ENCODE results near the gene TMEM179. TPM values are rescaled to one million over a fixed set of nuclear protein-coding genes. Genes with fewer than 3 reads are reported as not detected.
"Not testable (repeated sequence)": the region's sequence is repeated elsewhere in the genome, so short reads cannot be mapped to it uniquely, and the experiment has no call there.

The TMEM179 gene
- total RNA-seq, 1 experiment from 2014 or later, result not detected

DNA sequence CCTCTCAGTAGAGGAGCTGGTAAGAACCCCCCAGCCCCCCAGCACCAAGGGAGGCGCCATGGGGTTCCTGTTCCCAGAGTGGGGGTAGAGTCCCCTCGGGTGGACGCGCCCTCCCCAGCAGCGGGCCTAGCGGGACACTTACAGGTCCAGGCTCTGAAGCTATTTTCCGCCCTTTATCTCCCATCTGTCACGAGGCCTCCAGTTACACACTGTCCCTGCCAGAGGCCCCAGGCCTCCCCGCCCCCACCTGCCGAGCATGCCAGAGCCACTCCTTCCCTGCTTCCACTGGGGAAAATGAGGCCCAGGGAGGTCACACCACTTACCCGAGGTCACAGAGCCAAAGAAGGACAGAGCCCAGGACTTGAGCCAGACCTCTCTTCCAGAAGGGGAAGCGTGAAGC is 21.9 kb downstream of the TMEM179 start:
- peaks cover 46% of the 10 kb centered on the region for H3K27me3 ChIP-seq (replicated peaks)
- H3K4me1 ChIP-seq (replicated peaks), result no peaks in the 10 kb centered on the region
- H3K36me3 ChIP-seq, result no peaks in the 10 kb centered on the region
- no peak overlapping the region for H3K27ac ChIP-seq
- DNase-seq (ENCODE audit: low read depth in 1 of 2, low spot score in 2 of 2), result no peak
- H3K4me3 ChIP-seq, result no peak overlapping the region
- H3K9me3 ChIP-seq (replicated peaks), result no peaks in the 10 kb centered on the region

DNA sequence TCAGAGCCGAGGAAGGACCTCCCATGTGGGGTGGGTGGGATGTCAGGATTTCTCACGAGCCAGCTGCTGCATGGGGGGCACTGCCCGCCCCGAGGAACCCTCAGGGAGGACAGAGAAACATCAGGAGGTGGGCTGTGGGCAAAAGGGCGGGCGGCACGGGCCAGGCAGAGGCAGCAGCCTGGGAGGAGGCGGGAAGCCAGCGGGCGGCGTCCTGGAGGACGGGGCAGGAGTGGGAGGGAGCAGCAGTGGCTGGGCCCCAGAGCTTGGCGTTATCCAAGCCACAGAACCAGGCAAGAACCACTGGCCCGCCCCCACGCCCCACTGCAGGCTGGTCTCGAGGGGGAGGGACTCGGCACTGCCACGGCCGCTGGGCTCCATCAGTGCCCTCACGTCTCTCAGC is 22.6 kb downstream of the TMEM179 start:
- Histone ChIP-seq H3K27me3 (replicated peaks) (peaks cover 49% of the 10 kb centered on the region), H3K4me1 (replicated peaks) (no peaks in the 10 kb centered on the region), H3K36me3 (no peaks in the 10 kb centered on the region), H3K27ac (no peak overlapping the region), H3K4me3 (no peak overlapping the region), H3K9me3 (replicated peaks) (no peaks in the 10 kb centered on the region)
- no peak for DNase-seq (ENCODE audit: low read depth in 1 of 2, low spot score in 2 of 2)

DNA sequence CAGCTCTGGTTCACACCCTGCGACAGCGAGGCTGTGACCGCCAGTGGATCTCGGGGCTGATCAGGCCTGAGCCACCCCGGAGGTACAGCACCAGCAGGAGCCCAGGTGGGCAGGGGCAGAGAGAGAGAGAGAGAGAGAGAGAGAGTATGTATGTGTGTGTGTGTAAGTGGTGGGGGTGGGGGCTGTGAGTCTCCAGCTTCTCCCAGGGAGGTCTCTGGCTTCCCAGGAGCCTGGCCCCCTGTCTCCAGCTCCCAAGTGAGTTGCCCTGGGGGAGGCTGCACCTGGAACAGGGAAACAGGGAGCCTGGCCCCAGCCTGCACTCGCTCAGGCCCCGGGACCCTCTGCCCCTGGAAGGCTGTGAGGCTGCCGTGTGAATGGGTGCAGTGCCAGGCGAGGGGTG is 23.1 kb downstream of the TMEM179 start:
- H3K27me3 ChIP-seq (replicated peaks), result peaks cover 49% of the 10 kb centered on the region
- no peak overlapping the region for H3K4me3 ChIP-seq
- H3K9me3 ChIP-seq (replicated peaks), result no peaks in the 10 kb centered on the region
- no peaks in the 10 kb centered on the region for H3K4me1 ChIP-seq (replicated peaks)
- H3K36me3 ChIP-seq, result no peaks in the 10 kb centered on the region
- no peak for DNase-seq (ENCODE audit: low read depth in 1 of 2, low spot score in 2 of 2)
- H3K27ac ChIP-seq, result no peak overlapping the region

DNA sequence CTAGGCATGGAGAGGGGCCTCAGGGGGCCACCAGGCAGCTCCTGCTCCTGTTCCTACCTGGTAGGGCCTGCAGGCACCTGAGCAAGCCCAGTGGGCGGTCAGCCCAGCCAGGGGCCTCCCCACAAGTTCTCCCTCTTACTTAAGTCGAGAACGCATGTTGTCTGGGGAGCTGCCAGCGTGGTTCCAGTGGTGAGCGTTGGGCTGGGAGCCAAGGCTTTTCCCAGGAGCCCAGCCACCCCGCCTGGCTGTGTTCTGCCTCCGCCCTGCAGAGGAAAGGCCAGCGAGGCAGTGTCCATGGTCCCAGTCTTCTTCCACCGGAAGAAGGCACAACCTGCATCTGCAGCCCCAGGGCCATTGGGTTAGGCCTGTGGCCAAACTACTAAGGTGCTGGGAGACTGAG is 23.6 kb downstream of the TMEM179 start:
- Histone ChIP-seq H3K27ac (no peak overlapping the region), H3K4me3 (no peak overlapping the region), H3K4me1 (replicated peaks) (no peaks in the 10 kb centered on the region), H3K27me3 (replicated peaks) (peaks cover 49% of the 10 kb centered on the region), H3K9me3 (replicated peaks) (no peaks in the 10 kb centered on the region), H3K36me3 (no peaks in the 10 kb centered on the region)
- DNase-seq (ENCODE audit: low read depth in 1 of 2, low spot score in 2 of 2), result no peak

DNA sequence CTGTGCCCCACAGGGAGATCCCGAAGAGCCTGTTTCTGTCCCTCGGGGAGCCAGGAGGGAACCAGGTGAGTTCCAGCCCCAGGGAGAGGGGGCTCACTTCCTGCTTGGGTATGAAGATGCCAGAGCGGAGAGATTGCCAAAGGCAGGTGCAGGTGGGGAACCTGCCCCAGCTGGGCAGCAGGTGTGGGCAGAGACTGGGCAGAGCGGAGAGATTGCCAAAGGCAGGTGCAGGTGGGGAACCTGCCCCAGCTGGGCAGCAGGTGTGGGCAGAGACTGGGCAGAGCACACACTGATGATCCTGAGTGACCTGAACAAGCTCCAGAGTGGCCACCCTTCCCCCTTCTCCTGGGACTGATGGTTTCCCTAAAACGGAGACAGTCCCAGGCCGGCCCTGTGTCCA is 24.6 kb downstream of the TMEM179 start:
- not testable (repeated sequence) for H3K4me3 ChIP-seq; H3K9me3 ChIP-seq (replicated peaks); H3K4me1 ChIP-seq (replicated peaks); H3K36me3 ChIP-seq; DNase-seq (ENCODE audit: low read depth in 1 of 2, low spot score in 2 of 2); H3K27ac ChIP-seq
- H3K27me3 ChIP-seq (replicated peaks), result peaks cover 49% of the 10 kb centered on the region

DNA sequence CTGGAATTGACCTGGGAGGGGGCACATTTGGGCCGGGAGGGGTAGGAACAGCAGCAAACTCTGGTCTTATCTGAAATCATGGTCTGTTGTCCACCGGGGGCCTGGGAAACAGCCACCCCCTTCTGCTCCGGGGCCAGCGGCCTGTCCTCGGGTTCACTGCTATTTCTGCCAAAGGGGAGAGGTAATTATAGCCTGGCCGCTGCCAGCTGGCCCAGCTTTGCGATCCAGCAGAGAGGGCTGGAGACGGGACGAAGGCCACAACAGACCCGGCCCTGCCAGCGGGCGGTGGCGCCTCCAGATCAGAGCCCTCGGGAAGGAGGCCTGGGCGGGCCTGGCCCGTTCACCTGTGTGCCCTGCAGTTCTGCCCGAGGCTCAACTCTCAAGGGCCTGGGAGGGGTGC is 25.1 kb downstream of the TMEM179 start, which contains the start of gene C14orf180:
C14orf180 (plus strand) TSS at position 258 of the 400 bp plus-strand sequence. CDS start 6,667 bp downstream, outside the sequence.
- Histone ChIP-seq H3K27ac (no peak within 1 kb of the TSS), H3K4me1 (replicated peaks) (no peaks in the 10 kb centered on the region)

DNA sequence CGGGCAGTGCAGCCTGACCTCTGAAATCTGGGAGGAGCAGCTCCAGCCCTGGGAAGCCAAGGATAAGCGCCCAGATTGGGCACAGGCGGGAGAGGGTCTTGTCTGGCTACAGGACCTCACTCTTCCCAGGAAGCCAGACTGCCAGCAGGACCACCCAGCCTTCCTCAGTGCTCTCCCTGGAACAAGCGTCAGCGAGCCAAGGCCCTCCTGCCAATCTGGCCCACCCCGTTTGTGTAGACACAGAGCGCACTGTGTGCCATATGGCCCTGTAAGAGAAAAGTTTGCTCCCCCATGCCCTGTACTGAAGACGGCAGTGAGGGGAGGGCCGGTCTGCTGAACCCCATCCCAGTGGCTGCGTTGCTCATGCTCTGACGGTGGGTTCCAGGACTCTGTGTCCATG is 26.3 kb downstream of the TMEM179 start:
- no peak for DNase-seq (ENCODE audit: low read depth in 1 of 2, low spot score in 2 of 2)
- H3K27ac ChIP-seq, result no peak overlapping the region
- H3K36me3 ChIP-seq, result no peaks in the 10 kb centered on the region
- H3K4me3 ChIP-seq, result no peak overlapping the region
- H3K27me3 ChIP-seq (replicated peaks), result peaks cover 51% of the 10 kb centered on the region
- H3K4me1 ChIP-seq (replicated peaks), result no peaks in the 10 kb centered on the region
- H3K9me3 ChIP-seq (replicated peaks), result no peaks in the 10 kb centered on the region

More for the DNA sequence above, 25.1 kb downstream of the TMEM179 start, which contains the start of gene C14orf180:
- H3K36me3 ChIP-seq, result no peaks in the 10 kb centered on the region
- no peaks in the 10 kb centered on the region for H3K9me3 ChIP-seq (replicated peaks)
- H3K4me3 ChIP-seq, result no peak within 1 kb of the TSS
- DNase-seq (ENCODE audit: low read depth in 1 of 2, low spot score in 2 of 2), result no peak
- peaks cover 52% of the 10 kb centered on the region for H3K27me3 ChIP-seq (replicated peaks)

DNA sequence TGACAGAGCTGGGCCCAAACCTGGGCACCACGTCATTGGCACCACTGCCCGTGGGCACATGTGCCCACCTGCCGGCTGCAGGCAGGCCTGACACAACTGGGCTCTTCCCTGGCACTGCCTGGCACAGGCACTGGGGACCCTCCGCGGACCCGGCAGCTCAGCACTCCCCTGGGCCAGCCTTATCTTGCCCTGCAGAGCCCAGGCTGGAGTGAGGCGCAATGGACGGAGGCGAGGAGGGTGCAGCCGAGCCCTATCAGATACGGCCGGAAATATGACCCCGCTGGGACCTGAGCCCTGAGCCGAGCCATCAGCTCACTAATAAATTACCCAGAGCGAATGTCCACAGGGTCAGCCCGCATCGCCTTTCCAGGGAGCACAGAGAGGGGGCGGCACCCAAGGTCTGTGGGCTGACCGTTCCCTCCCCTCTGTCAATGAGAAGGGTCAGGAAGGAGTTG is 26.7 kb downstream of the TMEM179 start:
- no peak overlapping the region for H3K27ac ChIP-seq
- DNase-seq (ENCODE audit: low read depth in 1 of 2, low spot score in 2 of 2), result no peak
- H3K4me3 ChIP-seq, result no peak overlapping the region
- H3K36me3 ChIP-seq, result no peaks in the 10 kb centered on the region
- H3K27me3 ChIP-seq (replicated peaks), result peaks cover 49% of the 10 kb centered on the region
- H3K4me1 ChIP-seq (replicated peaks), result no peaks in the 10 kb centered on the region
- no peaks in the 10 kb centered on the region for H3K9me3 ChIP-seq (replicated peaks)

DNA sequence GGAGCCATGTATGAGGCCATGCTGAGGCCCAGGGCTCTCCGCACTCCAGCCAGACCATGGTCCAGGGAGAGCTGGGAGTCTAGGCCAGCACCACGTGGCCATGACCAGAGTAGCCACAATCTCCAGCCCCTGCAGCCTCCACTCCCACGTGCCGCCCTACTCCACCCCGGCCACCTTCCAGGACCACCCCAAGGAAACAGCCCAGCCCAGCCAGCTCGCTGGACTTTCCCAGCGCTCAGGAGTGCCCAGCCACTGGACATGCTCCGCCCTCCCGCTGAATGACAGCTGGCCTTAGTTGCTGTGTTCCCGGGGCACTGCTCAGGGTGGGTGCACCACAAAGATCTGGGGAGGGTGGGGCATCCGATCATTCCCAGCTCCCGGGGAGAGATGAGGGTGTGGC is 27.1 kb downstream of the TMEM179 start:
- Histone ChIP-seq H3K4me1 (replicated peaks) (no peaks in the 10 kb centered on the region), H3K9me3 (replicated peaks) (no peaks in the 10 kb centered on the region)

DNA sequence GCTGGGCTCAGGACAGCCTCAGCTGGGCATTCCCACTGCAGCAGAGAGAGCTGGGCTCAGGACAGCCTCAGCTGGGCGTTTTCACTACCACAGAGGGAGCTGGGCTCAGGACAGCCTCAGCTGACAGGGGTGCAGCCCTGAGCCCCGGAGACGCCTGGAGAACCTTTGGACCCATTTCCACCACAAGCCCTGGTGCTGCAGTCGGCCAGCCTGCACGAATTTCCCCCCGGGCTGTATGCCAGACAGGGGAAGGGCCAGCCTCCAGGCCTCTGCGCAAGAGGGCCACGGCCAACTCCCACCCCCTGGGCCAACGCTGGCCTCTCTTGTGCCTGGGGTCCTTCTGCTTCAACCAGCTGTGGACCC is 27.6 kb downstream of the TMEM179 start:
- Histone ChIP-seq H3K27ac (no peak overlapping the region), H3K4me1 (replicated peaks) (no peaks in the 10 kb centered on the region), H3K9me3 (replicated peaks) (no peaks in the 10 kb centered on the region), H3K4me3 (no peak overlapping the region), H3K36me3 (no peaks in the 10 kb centered on the region), H3K27me3 (replicated peaks) (peaks cover 40% of the 10 kb centered on the region)
- no peak for DNase-seq (ENCODE audit: low read depth in 1 of 2, low spot score in 2 of 2)

More for the DNA sequence above, 27.1 kb downstream of the TMEM179 start:
- Histone ChIP-seq H3K27ac (no peak overlapping the region), H3K4me3 (no peak overlapping the region), H3K27me3 (replicated peaks) (peaks cover 44% of the 10 kb centered on the region), H3K36me3 (no peaks in the 10 kb centered on the region)
- DNase-seq (ENCODE audit: low read depth in 1 of 2, low spot score in 2 of 2), result no peak

DNA sequence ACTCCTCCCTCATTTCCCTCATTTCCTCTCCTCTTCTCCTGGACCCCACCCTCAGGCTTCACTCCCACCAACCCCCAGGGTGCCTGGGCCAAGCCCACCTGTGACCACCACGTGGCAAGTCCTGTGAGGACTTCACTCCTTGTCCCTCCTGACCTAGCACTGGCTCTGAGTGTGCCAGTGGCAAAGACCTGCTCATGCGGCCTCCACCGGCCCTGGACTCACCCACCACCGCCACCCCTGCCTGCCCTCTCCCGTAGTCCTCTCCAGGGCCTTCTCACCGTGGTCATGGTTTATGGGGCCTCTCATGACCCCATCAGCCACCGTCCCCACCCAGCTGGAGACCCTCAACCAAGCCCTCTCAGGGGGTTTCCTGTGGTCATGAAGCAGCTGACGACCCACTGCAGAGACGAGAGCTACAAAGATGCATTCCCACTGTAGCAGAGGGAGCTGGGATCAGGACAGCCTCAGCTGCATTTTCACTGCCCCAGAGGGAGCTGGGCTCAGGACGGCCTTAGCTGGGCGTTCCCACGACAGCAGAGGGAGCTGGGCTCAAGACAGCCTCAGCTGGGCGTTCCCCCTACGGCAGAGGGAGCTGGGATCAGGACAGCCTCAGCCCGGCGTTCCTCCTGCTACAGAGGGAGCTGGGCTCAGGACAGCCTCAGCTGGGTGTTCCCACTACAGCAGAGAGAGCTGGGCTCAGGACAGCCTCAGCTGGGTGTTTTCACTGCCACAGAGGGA is 28.2 kb downstream of the TMEM179 start:
- H3K27me3 ChIP-seq (replicated peaks), result peaks cover 34% of the 10 kb centered on the region
- no peak for DNase-seq (ENCODE audit: low read depth in 1 of 2, low spot score in 2 of 2)

DNA sequence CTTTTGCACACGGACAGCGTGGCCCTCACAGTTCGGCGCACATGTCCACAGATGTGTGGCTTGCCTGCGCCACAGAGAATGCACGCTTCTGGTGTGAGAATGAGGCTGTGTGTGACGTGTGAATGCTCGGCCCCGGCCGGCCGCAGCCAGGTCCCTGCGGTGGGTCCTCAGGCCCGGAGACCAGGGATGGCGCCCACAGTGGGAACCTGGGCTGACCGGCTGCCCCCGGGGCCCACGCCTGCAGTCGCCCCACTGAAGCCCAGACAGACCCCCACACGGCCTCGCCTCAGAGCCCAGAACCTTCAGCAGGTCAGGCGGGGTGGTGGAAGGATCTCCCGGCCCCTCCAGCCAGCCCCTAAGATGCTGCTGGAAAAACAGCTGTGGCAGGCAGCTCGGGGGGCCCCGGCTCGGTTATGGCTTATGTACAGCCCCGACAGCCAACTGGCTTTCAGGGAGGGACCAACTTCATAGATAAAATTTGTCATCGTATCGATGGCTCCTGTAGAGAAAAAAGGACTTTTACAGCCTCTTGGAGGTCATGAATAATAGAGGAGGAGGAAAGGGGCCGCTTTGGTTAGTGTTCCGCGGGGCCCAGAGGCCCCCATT is 29.5 kb downstream of the TMEM179 start:
- H3K4me3 ChIP-seq, result no peak overlapping the region
- H3K9me3 ChIP-seq (replicated peaks), result no peaks in the 10 kb centered on the region
- H3K36me3 ChIP-seq, result no peaks in the 10 kb centered on the region
- H3K27ac ChIP-seq, result no peak overlapping the region
- H3K27me3 ChIP-seq (replicated peaks), result peaks cover 24% of the 10 kb centered on the region
- no peak for DNase-seq (ENCODE audit: low read depth in 1 of 2, low spot score in 2 of 2)
- H3K4me1 ChIP-seq (replicated peaks), result no peaks in the 10 kb centered on the region

More for the DNA sequence above, 28.2 kb downstream of the TMEM179 start:
- no peaks in the 10 kb centered on the region for H3K36me3 ChIP-seq
- H3K9me3 ChIP-seq (replicated peaks), result no peaks in the 10 kb centered on the region
- H3K27ac ChIP-seq, result no peak overlapping the region
- no peak overlapping the region for H3K4me3 ChIP-seq
- no peaks in the 10 kb centered on the region for H3K4me1 ChIP-seq (replicated peaks)

DNA sequence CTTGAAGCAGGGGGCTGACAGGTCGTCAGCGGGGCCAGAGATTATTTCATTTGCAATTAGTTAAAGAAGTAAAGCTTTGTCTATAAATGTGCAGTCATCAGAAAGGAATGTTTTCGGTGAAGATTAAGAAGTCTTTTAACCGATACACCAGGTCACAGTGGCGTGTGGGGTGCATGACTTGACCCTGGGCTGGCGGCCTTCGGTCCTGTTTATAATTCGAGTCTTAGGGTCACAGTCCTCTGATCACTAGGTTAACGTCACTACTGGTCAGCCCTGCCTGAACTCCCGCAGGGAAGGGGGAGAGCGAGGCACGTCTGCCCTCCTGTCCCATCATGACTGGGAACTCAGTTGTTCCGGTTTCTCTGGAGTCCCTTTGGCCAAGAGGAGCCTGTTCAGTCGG is 30.0 kb downstream of the TMEM179 start:
- Histone ChIP-seq H3K4me1 (replicated peaks) (no peaks in the 10 kb centered on the region), H3K27me3 (replicated peaks) (peaks cover 27% of the 10 kb centered on the region)

DNA sequence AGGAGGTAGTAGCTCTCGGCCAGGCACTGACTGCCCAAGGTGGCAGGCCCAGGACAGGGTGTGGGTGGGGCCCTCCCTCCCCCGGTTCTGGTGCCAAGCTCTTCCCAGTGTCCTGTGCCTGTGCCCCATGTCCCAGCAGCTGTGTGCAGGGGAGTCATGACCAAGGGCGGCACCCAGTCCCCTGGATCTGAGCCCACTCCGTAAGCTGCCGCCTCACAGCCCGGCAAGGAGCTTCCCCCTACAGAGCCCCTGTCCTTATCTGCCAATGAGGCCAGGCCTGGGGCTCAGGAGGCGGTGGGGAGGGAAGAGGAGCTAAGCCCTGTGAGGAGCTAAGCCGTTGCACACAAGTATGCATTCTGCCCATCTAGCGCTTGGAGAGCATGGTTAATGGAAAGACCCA is 30.6 kb downstream of the TMEM179 start:
- H3K4me1 ChIP-seq (replicated peaks), result no peaks in the 10 kb centered on the region

More for the DNA sequence above, 30.0 kb downstream of the TMEM179 start:
- Histone ChIP-seq H3K36me3 (no peaks in the 10 kb centered on the region), H3K9me3 (replicated peaks) (no peaks in the 10 kb centered on the region), H3K27ac (no peak overlapping the region), H3K4me3 (no peak overlapping the region)
- no peak for DNase-seq (ENCODE audit: low read depth in 1 of 2, low spot score in 2 of 2)

More for the DNA sequence above, 30.6 kb downstream of the TMEM179 start:
- DNase-seq (ENCODE audit: low read depth in 1 of 2, low spot score in 2 of 2), result no peak
- H3K36me3 ChIP-seq, result no peaks in the 10 kb centered on the region
- no peaks in the 10 kb centered on the region for H3K9me3 ChIP-seq (replicated peaks)
- H3K4me3 ChIP-seq, result no peak overlapping the region
- H3K27ac ChIP-seq, result no peak overlapping the region
- H3K27me3 ChIP-seq (replicated peaks), result peaks cover 29% of the 10 kb centered on the region
